ENCODE data around the gene LMO7. TPM values are rescaled to one million over a fixed set of nuclear protein-coding genes. Genes with fewer than 3 reads are reported as not detected.

The LMO7 gene
- total RNA-seq, 1 experiment from 2014 or later = 11.8 TPM

DNA sequence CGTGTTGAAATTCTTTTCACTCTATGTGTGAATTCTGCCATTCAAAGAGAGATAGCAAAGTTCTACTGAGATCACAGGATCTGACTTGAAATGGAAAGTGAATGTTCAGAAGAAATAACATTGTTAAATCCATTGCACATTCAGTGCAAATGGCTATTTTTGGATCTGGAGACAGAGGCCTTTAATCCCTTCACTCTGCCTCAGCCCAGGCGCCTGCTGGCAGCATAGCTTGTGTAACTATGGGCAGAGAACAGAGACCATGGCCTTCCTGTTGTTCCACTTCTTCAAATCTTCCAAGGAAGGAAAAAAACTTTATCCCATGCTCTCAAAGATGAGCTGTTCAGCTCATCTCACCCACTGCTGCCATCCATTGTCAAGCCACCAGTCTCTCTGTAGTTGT is 265.4 kb downstream of the LMO7 start:
- Histone ChIP-seq H3K36me3 (ENCODE audit: control insufficient read depth, insufficient read depth, low read length) (no peaks in the 10 kb centered on the region), H3K4me3 (ENCODE audit: low read depth in 2 of 2, low read length in 2 of 2) (no peak overlapping the region), H3K27me3 (ENCODE audit: control insufficient read depth, insufficient read depth, low read length) (peaks cover 3% of the 10 kb centered on the region; the same call in 1 of the 2 replicates), H3K9me3 (ENCODE audit: control insufficient read depth, insufficient read depth, low read depth, low read length) (no peaks in the 10 kb centered on the region), H3K4me1 (ENCODE audit: control insufficient read depth, insufficient read depth, low read length) (no peaks in the 10 kb centered on the region), H3K27ac (ENCODE audit: low read length) (no peak overlapping the region)
- intact Hi-C loops (cut with micrococcal nuclease; ENCODE audit: unreplicated experiment) = no loop called here
- no peak for TF ChIP-seq TCF7L2 (IDR thresholded peaks at IDR 0.05; ENCODE audit: low read depth, low read length)
- TF ChIP-seq SIN3A (IDR thresholded peaks at IDR 0.05; ENCODE audit: borderline replicate concordance, insufficient read depth, low read depth, low read length) = no peak
- TF ChIP-seq, protein P1, sequence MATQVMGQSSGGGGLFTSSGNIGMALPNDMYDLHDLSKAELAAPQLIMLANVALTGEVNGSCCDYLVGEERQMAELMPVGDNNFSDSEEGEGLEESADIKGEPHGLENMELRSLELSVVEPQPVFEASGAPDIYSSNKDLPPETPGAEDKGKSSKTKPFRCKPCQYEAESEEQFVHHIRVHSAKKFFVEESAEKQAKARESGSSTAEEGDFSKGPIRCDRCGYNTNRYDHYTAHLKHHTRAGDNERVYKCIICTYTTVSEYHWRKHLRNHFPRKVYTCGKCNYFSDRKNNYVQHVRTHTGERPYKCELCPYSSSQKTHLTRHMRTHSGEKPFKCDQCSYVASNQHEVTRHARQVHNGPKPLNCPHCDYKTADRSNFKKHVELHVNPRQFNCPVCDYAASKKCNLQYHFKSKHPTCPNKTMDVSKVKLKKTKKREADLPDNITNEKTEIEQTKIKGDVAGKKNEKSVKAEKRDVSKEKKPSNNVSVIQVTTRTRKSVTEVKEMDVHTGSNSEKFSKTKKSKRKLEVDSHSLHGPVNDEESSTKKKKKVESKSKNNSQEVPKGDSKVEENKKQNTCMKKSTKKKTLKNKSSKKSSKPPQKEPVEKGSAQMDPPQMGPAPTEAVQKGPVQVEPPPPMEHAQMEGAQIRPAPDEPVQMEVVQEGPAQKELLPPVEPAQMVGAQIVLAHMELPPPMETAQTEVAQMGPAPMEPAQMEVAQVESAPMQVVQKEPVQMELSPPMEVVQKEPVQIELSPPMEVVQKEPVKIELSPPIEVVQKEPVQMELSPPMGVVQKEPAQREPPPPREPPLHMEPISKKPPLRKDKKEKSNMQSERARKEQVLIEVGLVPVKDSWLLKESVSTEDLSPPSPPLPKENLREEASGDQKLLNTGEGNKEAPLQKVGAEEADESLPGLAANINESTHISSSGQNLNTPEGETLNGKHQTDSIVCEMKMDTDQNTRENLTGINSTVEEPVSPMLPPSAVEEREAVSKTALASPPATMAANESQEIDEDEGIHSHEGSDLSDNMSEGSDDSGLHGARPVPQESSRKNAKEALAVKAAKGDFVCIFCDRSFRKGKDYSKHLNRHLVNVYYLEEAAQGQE (IDR thresholded peaks at IDR 0.05; ENCODE audit: insufficient read depth in 1 of 2, low read depth in 2 of 2, low read length in 1 of 2) = no peak
- TF ChIP-seq, protein P2, sequence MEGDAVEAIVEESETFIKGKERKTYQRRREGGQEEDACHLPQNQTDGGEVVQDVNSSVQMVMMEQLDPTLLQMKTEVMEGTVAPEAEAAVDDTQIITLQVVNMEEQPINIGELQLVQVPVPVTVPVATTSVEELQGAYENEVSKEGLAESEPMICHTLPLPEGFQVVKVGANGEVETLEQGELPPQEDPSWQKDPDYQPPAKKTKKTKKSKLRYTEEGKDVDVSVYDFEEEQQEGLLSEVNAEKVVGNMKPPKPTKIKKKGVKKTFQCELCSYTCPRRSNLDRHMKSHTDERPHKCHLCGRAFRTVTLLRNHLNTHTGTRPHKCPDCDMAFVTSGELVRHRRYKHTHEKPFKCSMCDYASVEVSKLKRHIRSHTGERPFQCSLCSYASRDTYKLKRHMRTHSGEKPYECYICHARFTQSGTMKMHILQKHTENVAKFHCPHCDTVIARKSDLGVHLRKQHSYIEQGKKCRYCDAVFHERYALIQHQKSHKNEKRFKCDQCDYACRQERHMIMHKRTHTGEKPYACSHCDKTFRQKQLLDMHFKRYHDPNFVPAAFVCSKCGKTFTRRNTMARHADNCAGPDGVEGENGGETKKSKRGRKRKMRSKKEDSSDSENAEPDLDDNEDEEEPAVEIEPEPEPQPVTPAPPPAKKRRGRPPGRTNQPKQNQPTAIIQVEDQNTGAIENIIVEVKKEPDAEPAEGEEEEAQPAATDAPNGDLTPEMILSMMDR (IDR thresholded peaks at IDR 0.05) = no peak
- TF ChIP-seq POLR2AphosphoS5 (IDR thresholded peaks at IDR 0.05; ENCODE audit: low read depth, low read length) = no peak
- no peak for DNase-seq (ENCODE audit: low read depth, low spot score)
- ChIA-PET CTCF (no interaction called here), POLR2A (no interaction called here)
- no TSS peak for BruUV-seq (replicated peaks)
- no peak for ATAC-seq
- in situ Hi-C loops (cut with HindIII; ENCODE audit: low pct_unique_long_range_greater_than_20kb, low sequenced_read_pairs) = no loop called here

DNA sequence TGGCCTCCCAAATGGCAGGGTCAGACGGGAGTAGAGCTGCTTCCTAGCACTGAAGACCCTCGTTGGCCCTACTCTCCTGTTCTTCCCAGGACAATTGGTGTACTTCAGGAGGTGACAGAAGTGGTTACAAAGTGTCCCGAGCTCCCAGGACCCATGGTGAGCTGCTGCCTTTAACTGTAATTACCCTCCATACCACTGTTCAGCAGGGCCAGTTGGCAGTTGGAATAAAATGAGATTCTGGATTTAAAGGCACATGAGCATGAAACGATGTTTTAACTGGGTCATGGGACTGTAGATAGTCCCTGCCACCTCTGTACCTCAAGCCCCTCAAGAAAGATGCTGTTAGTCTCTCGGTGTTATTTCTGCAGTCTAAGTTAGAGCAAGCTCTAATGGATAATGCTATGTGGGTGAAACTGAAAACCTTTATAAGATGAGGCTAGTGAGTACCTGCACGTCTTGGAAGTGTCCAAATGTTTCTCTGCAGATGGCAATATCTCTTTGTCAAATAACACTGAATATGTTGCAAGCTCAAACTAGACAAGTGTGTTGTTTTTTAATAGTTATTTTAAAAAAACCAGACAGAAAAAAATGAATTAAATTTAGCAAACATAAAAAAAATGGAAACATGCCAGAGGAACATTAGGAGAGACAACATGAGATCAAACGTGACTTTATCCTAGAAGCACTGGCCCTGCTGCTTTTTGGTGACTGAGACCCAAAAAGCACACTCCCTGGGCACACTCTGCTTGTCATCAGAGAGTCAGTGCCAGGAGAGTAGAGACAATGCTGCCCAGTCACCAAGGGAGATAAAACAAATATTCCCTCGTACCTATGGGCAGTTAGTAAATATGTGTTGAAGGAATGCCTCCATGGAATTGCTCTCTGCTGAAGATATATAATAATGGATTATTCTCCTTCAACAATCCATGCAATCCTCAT is 266.3 kb downstream of the LMO7 start:
- intact Hi-C loops (cut with micrococcal nuclease; ENCODE audit: unreplicated experiment) (no loop called here), in situ Hi-C loops (cut with HindIII; ENCODE audit: low pct_unique_long_range_greater_than_20kb, low sequenced_read_pairs) (no loop called here)
- Histone ChIP-seq H3K4me3 (ENCODE audit: low read depth in 2 of 2, low read length in 2 of 2) (no peak overlapping the region), H3K9me3 (ENCODE audit: control insufficient read depth, insufficient read depth, low read depth, low read length) (no peaks in the 10 kb centered on the region), H3K27ac (ENCODE audit: low read length) (no peak overlapping the region), H3K36me3 (ENCODE audit: control insufficient read depth, insufficient read depth, low read length) (no peaks in the 10 kb centered on the region), H3K4me1 (ENCODE audit: control insufficient read depth, insufficient read depth, low read length) (no peaks in the 10 kb centered on the region), H3K27me3 (ENCODE audit: control insufficient read depth, insufficient read depth, low read length) (0 out of 2 replicates have a peak, but pooled peaks cover 3% of the 10 kb centered on the region)
- POLR2A ChIA-PET = no interaction called here
- BruUV-seq (replicated peaks) = no TSS peak
- CTCF ChIA-PET = no interaction called here
- ATAC-seq (no peak), DNase-seq (ENCODE audit: low read depth, low spot score) (no peak)
- TF ChIP-seq TCF7L2 (IDR thresholded peaks at IDR 0.05; ENCODE audit: low read depth, low read length) (no peak), POLR2AphosphoS5 (IDR thresholded peaks at IDR 0.05; ENCODE audit: low read depth, low read length) (no peak), SIN3A (IDR thresholded peaks at IDR 0.05; ENCODE audit: borderline replicate concordance, insufficient read depth, low read depth, low read length) (no peak)
- TF ChIP-seq, protein P2 (IDR thresholded peaks at IDR 0.05) = no peak
- TF ChIP-seq, protein P1 (IDR thresholded peaks at IDR 0.05; ENCODE audit: insufficient read depth in 1 of 2, low read depth in 2 of 2, low read length in 1 of 2) = no peak

All from Panc1 (cell line).